ENCODE data around the gene PTH1R.

The PTH1R gene

DNA sequence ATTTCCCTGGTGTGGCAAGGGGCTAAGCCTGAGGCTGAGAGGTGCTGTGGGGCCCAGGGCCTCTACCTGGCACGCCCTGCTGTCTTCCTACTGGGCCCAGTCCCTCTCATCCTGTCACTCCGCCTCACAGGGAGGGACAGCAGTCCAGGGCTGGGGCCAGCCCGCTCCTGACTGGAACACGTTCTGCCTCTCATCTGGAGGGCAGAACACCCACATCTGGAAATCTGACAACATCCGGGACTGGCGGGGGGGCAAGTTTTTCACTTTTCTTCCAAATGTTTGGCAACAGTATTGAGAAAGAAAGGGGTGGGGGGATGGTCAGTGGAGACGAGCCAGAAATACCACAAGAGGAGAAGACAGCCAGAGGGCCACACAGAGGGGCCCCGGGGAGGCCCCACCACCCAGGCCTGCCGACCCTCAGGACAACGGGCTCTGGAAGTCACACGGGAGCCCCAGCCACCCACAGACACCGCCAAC lies 12.5 kb upstream of the PTH1R start:
- DNase-seq, result no peak

DNA sequence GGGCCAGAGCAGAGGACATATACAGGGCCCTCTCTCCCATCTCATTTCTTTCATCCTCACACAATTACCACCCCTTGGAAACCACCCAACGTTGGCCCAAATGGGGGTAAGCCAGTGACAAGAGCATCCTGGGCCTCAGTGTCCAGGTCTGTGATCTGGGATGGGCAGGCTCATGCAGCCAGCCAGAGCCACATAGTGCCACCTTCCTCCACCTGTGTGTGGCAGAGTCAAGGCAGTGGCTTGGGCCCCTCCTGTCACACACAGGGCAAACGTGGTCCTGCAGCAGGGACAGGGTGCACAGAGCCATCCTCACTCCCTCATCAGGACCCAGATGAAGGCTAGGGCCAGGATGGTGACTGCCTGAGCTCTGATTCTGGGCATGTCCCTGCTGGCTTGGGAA lies 12.0 kb upstream of the PTH1R start:
- no peak for DNase-seq

DNA sequence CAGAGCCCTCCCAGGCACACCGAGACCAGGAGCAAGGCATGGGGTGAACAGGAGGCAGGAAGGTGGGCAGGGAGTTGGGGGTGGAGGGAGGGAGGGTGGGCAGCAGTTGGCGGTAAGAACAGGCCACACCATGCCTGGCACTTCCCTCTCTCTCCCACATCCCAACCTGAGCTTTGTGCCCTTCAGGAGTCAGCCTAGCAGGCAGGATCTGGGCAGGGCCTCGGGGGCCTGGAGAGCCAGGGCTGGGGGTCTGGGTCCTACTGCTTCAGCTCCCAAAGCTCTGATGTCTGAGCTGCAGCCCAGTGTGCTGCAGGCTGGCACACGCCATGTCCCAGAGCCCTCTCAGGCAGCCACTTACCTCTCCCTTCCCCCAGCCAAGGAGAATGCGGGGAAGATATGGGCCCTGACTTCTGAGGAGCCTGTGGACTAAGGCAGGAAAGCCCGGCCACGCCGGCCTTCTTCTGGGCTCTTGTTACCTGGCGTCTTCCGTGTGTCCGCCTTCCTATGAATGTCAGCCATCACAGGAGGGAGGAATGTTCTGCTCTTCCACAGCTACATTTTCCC lies 11.4 kb upstream of the PTH1R start:
- no peak for DNase-seq

- DNase-seq, result no peak
Measured at GRCh38 chr3:46866720-46867549, 10.6 kb upstream of the PTH1R start.

DNA sequence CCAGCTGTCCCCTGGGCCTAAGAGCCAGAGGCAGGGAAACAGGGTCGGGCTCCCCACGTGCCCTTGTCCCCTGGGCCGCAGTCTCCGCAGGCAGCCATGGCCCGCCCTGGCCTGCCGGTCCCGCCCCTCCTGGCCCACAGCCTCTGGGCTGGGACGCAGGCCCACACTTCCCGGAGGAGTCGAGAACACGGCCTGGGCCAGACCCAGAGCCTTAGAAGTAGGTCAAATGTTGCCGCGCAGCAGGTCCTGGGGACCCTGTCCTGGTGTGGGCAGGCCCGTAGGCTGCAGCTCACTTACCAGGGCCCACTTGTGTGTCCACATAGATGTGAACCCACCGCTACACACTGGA lies 10.0 kb upstream of the PTH1R start:
- no peak for DNase-seq

GRCh38 chr3:46868287-46868686 lies 9.2 kb upstream of the PTH1R start:
- DNase-seq, result no peak

GRCh38 chr3:46868948-46869347 lies 8.6 kb upstream of the PTH1R start:
- DNase-seq, result no peak

DNA sequence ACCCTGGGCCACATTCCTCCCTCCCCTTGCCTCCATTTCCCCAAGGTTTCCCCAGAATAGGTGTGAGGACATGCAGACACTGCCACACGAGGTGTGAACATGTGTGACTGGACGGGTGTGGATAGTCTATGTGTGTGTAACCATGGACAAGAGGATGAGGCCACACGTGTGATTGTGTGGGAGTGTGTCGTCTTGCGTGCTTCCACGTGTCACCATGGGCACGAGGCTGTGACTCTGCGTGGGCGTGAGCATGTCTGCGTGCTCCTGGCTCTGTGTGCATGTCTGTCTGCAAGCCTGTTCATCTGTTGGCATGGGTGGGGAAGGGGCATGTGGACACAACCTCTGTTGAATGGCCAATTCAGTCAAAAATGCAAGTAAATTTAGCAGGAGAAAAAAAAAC lies 8.1 kb upstream of the PTH1R start:
- DNase-seq, result no peak

- DNase-seq, result no peak
Measured at GRCh38 chr3:46870651-46871050, 6.9 kb upstream of the PTH1R start.

- DNase-seq, result no peak
Measured at GRCh38 chr3:46871222-46871621, 6.3 kb upstream of the PTH1R start.

- no peak for DNase-seq
Measured at GRCh38 chr3:46873521-46873920, 4.0 kb upstream of the PTH1R start.

- no peak for DNase-seq
Measured at GRCh38 chr3:46874430-46874829, 3.1 kb upstream of the PTH1R start.

- DNase-seq, result no peak
Measured at GRCh38 chr3:46875560-46875959, 2.0 kb upstream of the PTH1R start.

- no peak for DNase-seq
Measured at GRCh38 chr3:46876313-46877300, 914 bp upstream of the PTH1R start.

DNA sequence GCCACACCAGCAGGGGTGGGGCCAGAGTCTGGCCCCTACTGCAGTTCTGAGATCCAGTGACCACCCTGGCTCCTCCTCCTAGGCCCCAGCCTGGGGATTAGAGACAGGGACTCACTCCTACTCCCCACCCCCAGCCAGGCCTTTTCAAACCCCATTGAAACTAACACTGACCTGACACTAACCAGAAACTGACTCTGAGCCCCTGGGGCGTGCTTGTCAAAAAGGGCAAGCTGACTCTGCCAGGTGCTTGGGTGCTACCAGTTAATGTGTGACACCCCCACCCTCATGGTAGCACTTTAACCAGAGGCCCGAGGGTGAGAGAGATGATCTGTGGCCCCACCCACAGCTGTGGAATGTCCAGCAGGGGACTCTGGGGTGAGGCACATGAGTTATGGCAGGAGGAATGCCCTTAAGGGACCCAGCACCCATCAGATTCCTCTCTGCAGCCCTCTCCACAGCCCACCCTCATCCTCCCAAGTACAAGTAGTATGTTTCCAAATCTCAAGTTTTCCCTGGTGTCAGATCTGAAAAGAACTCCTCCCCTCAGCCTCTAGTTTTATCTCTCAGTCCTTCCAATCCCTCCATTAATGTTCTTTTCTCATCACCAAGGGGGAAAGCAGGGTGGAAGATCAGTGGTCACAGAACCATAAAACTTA lies 1.4 kb downstream of the PTH1R start:
- DNase-seq, result no peak

- no peak for DNase-seq
Measured at GRCh38 chr3:46880884-46881595, 3.5 kb downstream of the PTH1R start.

DNA sequence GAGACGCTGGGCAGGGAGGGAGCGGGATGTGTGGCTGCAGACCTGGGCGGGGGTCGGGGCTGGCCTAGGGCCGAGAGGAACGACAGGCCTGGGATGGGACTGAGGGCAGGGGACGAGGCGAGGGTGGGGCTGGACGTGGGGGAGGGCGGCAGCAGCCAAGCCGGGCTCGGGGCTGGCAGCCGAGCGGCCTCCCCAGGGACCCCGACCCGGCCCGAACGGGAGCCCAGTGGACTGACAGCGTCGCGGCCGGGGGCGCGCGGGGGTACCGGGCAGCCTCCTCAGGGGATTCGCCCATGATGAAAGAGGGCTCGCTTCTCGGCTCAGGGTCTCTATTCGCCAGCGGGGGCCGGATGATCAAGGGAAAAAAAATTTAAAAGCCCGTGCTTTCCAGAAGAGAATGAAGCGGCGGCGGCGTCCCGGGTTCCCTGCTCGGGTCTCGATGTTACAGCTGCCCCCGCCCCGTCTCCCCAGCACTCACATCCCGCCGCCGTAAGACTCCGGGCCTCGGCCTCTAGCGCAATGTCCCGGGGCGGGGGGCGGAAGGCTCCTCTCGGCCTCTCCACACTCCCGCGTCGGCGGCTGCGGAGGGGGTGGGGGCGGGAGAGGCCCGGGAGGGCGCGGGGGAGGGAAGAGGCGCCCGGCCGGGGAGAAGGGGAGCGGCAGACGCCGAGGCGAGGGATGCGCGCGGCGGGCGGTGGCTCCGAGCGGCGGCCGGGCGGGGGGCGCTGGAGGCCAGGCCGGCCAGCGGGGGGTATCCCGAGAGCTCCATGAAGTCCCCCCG lies 4.3 kb downstream of the PTH1R start:
- no peak for DNase-seq

DNA sequence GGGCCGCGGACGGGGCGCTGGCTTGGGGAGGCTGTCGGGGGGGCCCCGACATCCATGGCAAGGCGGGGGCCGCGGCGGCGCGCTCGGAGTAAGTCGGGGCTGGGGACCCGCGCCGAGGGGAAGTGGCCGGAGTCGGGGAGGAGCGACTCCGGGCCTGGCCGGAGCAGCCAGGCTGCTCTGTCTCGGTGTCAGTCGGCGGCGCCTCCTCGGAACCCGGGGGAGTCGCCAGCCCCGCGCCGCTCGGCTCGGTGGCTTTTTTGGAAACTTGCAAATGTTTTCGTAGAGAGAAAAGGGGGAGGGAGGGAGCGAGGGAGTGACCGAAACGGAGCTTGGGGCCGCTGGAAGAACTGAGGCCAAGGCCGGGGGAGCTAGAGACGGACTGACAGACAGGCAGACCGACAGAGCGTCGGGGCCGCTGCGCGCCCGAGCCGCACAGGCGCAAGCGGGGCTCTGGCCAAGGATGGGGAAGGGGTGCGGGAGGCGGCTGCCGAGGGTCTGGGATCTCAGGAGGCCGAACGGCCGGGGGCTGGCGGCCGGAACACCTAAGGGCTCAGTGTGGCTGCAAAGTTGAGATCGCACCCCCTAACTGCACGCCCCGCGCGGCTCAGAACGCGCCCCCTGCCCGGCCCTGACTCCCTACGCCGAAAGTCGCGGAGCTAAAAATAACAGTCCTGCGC lies 5.0 kb downstream of the PTH1R start:
- no peak for DNase-seq

DNA sequence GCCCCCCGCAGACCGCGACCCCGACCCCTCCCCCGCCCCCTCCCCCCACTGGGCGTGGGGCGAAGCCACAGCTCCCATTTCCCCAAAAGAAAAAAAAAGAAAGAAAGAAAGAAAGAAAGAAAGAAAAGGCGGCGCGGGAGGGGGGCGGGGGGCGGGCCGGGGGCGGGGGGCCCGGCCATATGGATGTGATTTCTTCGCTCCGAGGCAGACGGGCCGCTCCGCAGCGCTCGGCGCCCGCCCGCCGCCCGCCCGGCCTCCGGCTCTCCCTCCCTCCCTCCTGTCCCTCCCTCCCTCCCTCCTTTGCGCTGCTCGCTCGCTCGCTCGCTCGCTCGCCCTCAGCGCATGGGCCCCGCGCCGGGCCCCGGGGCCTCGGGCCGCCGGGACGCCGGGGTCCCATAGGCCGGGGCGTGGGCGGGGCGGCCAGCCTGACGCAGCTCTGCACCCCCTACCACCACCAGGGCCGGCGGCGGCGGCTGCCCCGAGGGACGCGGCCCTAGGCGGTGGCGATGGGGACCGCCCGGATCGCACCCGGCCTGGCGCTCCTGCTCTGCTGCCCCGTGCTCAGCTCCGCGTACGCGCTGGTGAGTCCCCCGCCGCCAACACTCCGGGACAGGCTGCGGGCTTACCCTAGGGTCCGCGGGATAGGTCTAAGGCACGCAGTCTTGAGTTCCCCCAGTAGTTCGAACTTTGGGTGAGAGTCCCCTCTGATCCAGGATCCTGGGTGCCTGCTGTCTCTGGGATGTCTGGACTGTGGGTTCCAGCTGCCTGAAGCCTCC lies 5.7 kb downstream of the PTH1R start:
- no peak for DNase-seq

- DNase-seq, result no peak
Measured at GRCh38 chr3:46883830-46884185, 6.3 kb downstream of the PTH1R start.

All from SIG-M5 (cell line).